ENCODE results near the gene NEIL1.

DNA sequence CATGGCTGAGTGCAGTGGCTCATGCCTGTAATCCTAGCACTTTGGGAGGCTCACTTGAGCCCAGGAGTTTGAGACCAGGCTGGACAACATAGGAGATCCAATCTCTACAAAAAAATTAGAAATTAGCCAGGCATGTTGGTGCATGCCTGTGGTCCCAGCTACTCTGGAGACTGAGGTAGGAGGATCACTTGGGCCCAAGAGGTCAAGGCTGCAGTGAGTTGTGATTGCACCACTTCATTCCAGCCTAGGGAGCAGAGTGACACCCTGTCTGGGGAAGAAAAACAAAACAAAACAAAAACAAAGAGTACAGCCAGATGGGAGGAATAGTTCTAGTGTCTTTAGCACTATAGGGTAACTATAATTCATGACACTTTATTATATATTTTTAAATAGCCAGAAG is 37.1 kb upstream of the NEIL1 start:
- TF ChIP-seq, protein P1, sequence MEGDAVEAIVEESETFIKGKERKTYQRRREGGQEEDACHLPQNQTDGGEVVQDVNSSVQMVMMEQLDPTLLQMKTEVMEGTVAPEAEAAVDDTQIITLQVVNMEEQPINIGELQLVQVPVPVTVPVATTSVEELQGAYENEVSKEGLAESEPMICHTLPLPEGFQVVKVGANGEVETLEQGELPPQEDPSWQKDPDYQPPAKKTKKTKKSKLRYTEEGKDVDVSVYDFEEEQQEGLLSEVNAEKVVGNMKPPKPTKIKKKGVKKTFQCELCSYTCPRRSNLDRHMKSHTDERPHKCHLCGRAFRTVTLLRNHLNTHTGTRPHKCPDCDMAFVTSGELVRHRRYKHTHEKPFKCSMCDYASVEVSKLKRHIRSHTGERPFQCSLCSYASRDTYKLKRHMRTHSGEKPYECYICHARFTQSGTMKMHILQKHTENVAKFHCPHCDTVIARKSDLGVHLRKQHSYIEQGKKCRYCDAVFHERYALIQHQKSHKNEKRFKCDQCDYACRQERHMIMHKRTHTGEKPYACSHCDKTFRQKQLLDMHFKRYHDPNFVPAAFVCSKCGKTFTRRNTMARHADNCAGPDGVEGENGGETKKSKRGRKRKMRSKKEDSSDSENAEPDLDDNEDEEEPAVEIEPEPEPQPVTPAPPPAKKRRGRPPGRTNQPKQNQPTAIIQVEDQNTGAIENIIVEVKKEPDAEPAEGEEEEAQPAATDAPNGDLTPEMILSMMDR (IDR thresholded peaks at IDR 0.05), result no peak
- no peak for TF ChIP-seq CHD2 (IDR thresholded peaks at IDR 0.05; ENCODE audit: low read length, partially characterized antibody)
- TF ChIP-seq MAFK (IDR thresholded peaks at IDR 0.05; ENCODE audit: partially characterized antibody), result no peak
- TF ChIP-seq SREBF2 (IDR thresholded peaks at IDR 0.05), result no peak

Measured in A549 (cell line).